HG03025 (cell line): ENCODE measurements around the gene RYR2.

Experiments
- ATAC-seq: cut with Tn5 transposase; IDR thresholded peaks from one replicate; pipeline ENCODE4 v1.9.1; 2021; ENCODE audit warnings: mild to moderate bottlenecking, moderate library complexity; ENCODE audit not compliant: unreplicated experiment, low FRiP score

Gene RYR2

GRCh38 chr1:237041795-237042525 lies at the start of gene RYR2:
Gene RYR2 (plus strand): TSS chr1:237042184. CDS start chr1:237042522, 338 bp downstream.
- ATAC-seq: no peak

- no peak for ATAC-seq
Observed at GRCh38 chr1:236992449-236992848, 49.5 kb upstream of the RYR2 start.

- ATAC-seq: no peak
Observed at GRCh38 chr1:236994450-236994849, 47.5 kb upstream of the RYR2 start.

DNA sequence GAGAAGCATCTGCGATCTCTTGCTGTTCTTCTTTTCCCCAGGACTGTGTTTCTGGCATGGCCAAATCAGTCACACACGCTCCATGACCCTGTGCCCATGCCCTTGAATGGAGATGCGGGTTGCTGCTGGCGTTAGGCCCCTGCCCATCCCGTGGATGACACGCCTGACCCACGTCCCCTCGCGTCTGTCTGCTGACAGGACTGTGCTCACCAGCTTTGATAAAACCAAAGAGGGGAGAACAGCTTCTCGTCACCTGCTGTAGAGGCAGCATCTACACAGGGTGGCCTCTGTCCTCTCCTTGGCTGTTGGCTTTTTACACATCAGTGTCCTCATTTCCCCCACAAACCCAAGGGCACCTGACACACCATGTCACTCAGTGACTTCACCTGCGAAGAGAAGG lies 44.6 kb upstream of the RYR2 start:
- ATAC-seq: no peak

GRCh38 chr1:236997882-236998281 lies 44.1 kb upstream of the RYR2 start:
- no peak for ATAC-seq

GRCh38 chr1:236998546-236998945 lies 43.4 kb upstream of the RYR2 start:
- no peak for ATAC-seq

DNA sequence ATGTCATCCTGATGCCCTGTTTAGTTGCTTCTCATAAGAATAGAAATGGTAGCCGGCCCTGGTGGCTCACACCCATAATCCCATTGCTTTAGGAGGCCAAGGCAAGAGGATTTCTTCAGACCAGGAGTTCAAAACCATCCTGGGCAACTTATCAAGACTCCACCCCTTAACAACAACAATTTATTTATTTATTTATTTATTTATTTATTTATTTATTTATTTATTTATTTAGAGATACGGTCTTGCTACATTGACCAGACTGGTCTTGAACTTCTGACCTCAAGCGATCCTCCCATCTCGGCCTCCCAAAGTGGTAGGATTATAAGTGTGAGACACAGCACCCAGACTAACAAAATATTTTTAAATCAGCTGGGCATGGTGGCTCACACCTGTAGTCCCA lies 41.8 kb upstream of the RYR2 start:
- no peak for ATAC-seq

DNA sequence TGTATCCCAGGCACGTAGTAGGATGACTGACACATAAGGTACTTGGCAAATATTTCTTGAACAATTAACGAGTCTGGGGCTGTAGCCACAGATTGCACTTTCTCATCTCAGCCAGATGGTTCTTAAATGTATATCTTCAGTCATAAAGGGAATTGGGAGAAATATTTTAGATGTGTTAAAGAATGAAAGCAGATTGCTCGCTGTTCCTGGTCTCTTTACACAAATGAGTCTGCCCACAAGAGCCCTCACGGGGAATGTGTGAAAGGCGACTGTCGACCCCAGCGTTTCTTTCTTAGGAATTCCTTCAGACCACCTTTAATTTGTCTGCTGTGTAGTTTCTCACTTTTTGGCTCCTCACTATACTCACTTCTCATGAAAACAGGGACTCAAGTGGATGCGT lies 38.5 kb upstream of the RYR2 start:
- no peak for ATAC-seq

GRCh38 chr1:237004116-237004515 lies 37.9 kb upstream of the RYR2 start, which contains the start of gene MT1HL1:
Gene MT1HL1 (minus strand): TSS chr1:237004441. CDS start chr1:237004372, 69 bp downstream.
- no peak for ATAC-seq

DNA sequence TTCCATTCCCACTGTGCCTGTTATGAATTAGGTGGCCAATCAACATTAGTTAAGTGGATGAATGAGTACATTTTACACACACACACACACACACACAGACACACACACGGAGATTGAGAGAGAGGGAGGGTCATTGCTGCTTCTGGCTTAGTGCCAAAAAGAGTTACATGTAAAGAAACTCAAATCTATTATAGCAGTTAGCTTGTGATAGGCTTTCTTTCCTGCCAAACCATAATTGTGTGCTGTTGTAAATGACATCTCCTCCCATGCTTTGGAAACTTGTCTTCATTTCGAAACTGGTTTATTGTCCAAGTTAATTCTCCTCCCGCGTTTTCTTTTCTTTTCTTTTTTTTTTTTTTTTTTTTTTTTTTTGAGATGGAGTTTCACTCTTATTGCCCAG lies 36.3 kb upstream of the RYR2 start:
- ATAC-seq: no peak

- no peak for ATAC-seq
Observed at GRCh38 chr1:237007147-237007881, 34.7 kb upstream of the RYR2 start.

- no peak for ATAC-seq
Observed at GRCh38 chr1:237009611-237010010, 32.4 kb upstream of the RYR2 start.

DNA sequence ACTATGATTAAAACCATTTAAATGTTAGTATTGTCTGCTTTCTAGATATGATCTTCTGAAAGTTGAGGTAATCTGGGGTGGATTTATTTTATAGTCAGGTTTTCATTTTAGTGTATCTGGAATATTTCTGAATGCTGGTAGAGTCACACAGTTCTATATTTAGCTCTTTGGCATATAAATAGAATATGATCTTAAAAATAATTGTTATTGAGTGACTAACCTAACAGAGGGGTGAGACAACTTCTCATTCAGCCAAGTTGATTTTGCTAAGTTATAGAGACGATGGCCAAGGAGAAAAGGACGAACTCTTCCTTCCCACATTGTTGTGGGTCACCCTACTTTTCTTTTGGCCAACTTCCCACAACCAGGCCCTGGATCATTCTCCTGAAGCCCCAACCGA lies 30.6 kb upstream of the RYR2 start:
- ATAC-seq: no peak

- ATAC-seq: no peak
Observed at GRCh38 chr1:237012361-237012760, 29.6 kb upstream of the RYR2 start.

DNA sequence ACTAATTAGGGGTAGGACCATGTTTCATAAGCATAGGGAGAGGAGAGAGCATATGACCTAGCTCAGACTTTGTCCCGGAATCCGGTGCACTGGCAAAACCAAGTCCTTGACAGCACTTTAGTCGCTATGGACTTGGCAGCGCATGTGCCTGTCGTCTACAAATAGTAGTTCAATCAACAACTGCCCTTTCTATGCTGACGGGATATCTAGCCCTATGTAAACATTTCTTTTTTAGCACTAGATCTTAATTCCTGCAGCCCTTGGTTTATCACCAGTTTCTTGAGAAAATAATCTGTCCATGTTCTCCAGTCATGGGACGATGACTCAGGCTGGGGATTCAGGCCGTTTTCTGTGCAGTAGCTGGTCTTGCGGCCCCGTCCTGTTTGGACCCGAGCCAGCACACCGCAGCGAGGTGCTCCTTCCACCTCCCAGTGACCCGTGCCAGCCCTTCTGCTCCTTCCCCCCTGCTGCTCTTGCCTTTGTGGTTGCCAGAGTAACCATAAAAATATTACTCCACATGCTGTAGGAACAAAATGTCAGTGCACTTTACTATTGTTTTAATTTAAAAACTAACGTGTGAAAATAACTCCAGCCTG lies 29.1 kb upstream of the RYR2 start:
- no peak for ATAC-seq

DNA sequence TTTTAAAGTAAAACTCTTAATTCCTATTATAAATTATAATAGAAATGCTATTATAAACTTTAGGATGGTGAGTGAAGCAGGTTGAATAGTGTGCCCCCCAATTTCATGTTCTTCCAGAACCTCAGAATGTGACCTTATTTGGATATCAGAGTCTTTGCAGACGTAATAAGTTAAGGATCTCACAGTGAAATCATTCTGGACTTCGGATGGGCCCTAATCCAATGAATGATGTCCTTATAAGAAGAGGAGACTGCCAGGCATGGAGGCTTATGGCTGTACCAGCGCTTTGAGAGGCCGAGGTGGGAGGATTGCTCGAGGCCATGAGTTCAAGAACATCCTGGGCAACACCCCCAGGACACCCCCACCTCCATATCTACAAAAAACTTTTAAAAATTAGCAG lies 28.4 kb upstream of the RYR2 start:
- no peak for ATAC-seq

DNA sequence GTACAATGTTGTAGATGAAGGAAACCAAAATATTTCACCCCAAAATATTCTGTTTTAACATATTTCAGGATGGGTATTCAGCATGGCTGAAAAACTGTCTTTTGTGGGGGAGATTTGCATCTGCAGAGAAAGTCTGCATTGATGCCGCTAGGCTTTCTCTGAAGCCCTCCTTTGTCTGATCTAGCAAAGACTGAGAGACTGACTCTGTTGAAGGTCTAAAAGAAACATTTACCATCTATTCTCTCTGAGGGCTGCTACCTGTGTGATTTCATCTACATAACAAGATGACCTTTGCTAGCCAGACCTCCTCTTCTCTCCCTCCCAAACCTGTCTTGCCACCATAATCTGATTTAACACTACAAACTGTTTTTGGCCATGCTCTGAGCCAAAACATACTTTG lies 25.4 kb upstream of the RYR2 start:
- ATAC-seq: no peak

DNA sequence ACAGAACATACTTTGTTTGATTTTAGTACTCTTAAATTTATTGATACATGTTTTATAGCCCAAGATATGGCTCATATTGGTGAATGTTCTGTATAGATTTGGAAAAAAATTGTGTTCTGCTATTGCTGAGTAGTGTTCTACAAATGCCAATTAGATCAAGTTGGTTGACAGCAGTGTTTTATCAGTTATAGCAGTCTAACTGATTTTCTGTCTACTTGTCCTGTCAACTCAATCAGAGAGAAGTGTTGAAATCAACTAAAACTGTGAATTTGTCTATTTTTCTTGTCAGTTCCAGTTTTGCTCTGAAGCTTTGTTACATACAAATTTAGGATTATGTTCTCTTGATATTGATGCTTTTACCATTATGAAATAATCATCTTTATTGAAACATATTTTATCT lies 23.1 kb upstream of the RYR2 start:
- no peak for ATAC-seq

DNA sequence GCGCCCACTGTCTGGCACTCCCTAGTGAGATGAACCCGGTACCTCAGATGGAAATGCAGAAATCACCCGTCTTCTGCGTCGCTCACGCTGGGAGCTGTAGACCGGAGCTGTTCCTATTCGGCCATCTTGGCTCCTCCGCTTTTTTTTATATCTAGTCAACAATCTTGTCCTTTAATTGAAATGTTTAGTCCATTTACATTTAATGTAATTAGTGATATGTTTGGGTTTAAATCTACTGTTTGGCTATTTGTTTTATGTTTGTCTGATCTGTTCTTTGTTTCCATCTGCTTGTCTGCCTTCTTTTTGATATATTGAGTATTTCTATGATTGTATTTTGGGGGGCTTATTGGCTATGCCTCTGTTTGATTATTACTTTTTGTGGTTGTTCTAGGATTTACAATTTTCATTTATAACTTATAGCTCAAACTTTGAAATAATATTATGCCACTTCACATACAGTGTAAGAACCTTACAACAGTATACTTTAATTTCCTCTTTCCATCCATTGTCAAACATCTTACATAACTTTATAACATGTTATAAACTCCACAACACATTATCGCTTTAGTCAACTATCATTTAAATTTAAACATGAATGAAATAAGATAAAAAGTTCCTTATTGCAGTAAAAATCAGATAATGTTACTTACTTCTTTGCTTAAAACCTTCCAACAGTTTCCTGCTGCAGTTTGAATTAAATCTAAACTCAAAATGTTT lies 16.5 kb upstream of the RYR2 start:
- no peak for ATAC-seq

GRCh38 chr1:237029240-237029639 lies 12.7 kb upstream of the RYR2 start:
- no peak for ATAC-seq
